HS-27A (cell line): ENCODE results near the gene ELAVL4.

Source experiments
- DNase-seq: peaks from one replicate; pipeline ENCODE4 v3.0.0-alpha.2; 2012; ENCODE audit warnings: low read depth, missing footprints

ELAVL4 gene

DNA sequence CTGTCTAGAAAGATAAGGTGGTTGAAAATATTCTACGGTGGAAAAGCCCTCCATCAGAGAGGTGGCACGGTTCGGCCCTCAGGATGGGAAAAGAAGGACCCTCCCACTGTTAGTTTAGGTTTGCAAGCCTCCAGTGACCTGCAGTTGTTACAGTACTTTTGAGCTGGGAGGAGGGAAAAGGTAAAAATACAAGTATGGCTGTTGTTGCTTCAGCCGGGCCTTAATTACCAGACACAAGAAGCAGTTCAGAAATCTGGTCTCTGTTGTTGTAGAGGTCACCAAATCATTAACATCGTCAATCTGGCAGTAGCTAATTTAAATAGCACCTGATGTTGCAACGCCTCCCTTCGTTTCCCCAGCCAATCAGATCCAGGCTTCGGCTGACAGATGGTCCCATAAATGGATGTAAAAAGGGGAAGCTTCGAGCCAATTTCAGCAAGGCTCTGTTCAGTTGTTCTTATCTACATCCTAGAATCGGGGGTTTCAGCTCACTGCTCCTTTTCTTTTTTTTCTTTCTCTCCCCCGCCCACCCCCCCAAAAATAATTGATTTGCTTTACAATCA is at the start of gene ELAVL4:
ELAVL4 (plus strand) TSS at position 424 of the 563 bp plus-strand sequence. CDS start 270 bp downstream, outside the sequence.
- no peak for DNase-seq

DNA sequence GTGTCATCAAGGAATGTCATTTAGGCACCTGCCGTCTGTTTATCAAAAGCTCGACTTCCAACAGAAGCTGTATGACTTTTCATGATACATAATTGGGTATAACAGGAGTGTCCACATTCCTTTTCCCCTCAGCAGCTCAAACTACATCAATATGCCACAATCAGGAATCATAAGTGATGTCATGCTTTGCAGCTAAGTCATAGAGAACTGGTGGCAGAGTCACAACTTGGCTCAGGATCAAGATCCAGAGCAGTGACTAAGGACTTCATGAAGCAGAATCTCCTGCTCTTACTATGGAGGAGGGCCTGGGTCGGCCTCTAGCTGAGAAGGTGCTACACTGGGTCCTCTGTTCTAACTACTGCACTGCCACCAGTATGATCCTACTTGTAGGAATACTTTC is 48.4 kb upstream of the ELAVL4 start:
- no peak for DNase-seq

DNA sequence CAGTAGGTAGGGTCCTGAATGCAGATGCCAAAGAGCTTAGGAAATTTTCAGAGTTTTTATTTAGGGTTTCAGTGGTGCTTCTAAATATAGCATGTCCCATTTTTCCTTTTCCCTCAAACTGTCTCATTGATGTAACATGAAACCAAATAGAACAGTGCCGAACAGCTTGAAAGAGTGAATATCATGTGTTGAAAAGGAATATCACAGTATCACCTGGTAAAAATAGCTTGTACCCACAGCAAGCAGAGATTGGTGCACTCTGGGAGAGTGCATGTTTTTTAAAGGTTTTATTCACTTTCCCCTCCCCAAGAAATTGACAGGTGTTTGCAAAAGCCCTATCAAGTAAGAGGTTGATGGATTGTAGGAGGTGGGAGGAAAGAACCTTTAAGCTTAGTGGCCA is 41.9 kb upstream of the ELAVL4 start:
- DNase-seq = no peak

DNA sequence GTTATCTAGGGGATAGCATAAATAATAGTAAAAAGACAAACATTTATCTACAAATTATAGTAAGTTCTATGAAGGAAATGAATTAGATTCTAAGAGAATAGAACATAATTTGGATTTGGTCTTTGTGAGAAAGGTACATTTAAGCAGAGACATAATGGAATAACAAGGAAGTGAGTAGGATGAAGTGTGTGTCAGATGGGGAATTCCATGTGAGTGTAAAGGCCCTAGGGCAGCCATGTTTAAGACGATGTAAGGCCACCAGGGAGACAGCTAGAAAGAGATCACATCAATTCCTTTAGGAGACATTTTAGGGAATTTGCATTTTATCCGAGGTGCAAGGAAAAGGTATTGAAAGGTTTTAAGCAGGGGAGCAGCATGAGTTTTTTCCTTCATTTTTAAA is 33.8 kb upstream of the ELAVL4 start:
- no peak for DNase-seq

DNA sequence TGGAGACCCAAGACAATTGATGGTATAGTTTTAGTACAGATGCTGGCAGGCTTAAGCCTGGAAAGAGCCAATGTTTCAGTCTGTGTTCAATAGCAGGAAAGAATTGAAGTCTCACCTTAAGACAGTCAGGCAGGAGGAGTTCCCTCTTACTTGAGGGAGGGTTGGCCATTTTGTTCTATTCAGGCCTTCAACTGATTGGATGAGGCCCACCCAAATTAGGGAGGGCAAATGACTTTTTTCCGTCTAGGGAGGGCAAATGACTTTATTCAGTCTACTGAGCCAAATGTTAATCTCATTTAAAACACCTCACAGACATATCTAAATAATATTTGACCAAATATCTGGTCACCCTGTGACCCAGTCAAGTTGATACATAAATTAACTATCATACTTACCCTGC is 31.4 kb upstream of the ELAVL4 start:
- DNase-seq = no peak

DNA sequence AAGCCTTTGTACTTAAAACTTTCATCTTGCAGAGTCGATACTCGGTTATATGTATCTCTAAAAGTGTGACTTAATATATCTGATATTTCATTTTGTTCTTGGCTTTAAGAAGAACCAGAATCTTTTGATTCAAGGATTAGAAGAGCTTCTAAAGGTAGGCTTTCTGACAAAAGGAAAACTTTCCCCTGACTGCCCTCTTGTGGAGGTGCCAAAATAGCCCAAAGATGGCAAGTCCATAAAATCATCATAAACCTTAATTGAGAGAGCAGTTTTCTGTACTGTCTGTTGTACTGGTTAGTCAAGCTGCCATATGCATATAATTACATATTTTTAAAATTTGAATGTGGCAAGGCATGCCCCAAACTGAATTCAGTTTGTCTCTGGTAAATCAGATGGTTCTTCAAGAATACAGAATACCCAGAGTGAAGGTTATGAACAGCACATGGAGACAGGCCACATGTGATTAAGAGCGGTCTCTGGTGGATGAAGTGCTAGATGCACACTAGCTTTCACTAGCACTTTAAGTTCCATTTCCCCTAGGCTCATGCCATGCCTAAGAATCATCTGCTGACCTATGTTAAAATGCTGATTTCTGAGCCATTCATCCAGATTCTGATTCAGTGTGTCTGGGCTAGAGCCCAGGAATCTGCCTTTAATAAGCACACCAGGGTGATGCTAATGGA is 27.7 kb upstream of the ELAVL4 start:
- no peak for DNase-seq

DNA sequence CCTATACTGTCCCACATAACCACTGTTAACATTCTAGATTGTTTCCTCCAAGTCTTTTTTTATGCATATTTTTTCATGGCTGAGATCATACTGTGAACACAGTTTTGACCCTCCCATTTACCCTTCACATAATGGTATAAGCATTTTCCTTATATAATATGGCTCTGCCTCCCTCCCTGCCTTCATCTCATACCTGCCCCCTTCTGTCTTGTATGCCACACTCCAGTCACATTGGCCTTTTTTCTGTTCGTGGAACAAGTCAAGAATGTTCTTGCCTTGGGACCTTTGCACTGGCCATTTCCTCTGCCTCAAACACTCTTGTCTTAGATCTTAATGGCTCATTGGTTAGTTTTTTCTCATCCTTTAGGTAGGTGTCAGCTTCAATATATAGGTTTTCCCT is 24.3 kb upstream of the ELAVL4 start:
- DNase-seq = no peak

DNA sequence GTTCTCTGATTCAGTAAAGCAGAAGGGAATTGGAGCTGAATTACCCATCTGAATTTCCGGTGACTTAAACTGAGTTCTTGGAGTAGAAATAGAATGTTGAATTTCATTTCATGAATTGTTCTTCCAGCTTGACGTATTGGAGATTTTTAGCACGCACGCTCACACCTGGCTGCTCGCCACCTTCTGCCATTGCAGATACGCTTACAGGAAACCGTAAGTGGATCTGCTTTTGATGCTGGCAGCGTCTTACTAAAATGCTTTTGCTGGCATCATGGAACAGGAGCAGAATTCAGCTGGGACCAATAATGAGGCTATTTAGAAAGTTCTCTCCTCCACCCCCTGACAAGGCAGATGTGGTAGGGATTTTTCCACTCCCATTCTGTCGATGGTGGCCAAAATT is 17.7 kb upstream of the ELAVL4 start:
- no peak for DNase-seq

DNA sequence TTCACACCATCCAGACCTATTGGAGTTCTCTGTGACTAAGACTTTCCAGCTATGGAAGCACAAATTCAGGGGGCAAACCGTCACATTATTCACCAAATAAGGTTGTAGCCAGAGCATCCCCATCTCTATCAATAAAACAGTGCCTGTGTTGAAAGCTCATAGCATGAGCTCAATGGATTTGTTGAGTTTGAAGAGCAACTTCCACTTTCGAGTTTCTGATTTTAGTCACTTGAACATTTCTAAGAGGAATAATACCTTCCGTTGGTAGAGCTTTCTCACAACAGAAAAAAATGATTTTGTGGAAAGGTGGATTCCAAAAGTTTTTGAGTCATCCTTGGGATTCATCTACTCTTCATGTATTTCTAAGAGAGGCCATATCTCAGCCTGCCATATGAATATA is 13.0 kb upstream of the ELAVL4 start:
- no peak for DNase-seq

DNA sequence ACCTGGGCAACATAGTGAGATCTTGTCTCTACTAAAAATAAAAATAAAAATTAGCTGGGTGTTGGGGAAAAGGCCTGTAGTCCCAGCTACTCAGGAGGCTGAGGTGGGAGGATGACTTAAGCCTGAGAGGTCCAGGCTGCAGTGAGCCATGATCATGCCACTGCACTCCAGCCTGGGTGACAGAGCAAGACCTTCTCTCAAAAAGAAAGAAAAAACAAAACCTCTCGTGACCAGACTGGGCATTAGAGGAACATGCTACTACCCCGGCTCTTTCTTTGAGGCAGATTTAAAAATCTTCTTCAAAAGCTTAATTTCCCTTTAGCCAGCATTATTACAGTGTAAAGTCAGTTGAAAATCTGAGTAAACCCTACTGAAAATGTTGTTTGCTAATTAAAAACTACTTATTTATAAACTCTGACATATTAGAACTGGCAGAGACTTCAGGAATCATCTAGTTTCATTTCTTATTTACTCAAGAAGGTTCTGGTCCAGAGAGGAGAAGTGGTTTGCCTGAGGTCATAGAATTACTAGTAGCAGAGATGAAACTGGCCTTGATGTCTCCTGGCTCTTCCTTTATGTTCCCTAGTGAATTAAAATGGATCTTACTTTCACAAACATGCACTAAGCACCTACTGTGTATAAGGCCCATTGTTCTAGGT is 11.6 kb upstream of the ELAVL4 start:
- DNase-seq = no peak

DNA sequence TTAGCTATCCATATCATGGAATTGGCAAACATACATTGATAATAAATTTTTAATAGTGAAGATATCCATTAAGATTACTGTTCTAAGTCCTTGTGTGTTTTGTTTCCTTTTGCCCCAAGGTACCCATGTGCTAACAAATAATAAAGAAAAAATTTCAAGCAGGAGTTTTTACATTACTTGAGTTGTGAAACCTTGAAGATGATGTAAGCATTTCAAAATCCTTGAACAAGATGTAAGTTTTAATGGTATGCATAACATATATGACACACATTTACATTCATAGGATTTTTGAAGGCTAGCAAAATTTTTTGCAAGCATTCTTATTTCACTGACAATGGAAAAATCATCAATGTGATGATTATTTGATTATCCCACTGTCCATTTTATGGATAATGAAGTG is 10.9 kb upstream of the ELAVL4 start:
- no peak for DNase-seq

DNA sequence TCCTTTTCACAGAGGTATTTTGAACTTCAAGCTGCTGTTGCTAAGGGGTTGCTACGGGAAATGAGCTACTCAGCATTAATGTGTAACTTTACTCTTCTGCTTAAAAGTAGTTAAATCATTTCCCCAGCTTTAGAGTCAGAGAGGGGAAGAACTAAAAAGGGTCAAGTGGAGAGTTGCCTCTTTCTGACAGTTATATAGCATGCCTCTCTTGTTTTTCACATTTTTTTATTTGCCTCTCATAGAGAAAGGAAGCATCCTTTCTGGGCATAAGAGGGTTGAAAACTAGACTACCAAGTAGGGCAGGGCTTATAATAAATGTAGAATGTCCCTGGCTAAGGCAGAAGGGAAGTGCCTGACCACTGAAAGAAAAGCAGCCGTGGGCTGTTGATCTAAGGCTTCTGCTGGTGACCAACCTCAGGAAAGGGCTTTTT is 10.1 kb upstream of the ELAVL4 start:
- no peak for DNase-seq

DNA sequence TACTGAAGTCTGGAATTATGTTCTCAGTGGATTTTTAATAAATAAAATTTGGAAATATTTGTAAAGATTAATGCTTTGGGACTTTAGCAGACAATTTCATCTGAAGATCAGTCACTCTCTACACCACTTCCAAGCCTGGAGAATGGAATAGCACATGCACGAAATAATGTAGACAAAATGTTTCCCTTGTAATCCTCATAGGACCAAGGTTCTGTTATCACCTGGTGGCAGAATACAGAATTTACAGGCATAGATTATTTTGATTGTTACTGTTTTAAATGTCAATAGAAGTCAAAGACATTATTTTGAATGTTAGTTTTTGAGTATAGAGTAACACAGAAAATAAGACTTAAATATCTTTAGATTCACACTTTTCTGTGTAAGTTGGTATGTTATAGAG is 9.1 kb upstream of the ELAVL4 start:
- no peak for DNase-seq

DNA sequence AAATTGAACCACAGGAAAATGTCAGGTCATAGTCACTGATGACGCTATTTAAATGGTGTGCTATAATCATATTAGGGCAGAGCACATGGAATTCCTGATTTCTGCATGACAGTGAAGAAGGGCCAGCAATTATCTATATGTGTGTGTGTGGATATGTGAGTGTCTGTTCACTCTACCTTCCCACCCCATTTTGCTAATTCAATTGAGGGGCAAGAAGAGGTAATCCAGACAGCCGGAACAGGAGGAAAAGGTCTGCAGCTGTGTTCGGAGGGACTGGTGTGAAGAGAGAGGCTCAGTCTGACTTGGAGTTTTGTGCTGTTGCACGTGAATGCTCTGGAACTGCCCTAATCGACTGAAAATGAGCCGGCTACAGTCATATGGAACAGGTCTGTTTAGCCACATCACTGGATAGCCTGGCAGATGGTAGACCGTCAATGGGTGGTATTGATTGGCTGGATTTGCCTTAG is 5.1 kb upstream of the ELAVL4 start:
- DNase-seq = no peak

DNA sequence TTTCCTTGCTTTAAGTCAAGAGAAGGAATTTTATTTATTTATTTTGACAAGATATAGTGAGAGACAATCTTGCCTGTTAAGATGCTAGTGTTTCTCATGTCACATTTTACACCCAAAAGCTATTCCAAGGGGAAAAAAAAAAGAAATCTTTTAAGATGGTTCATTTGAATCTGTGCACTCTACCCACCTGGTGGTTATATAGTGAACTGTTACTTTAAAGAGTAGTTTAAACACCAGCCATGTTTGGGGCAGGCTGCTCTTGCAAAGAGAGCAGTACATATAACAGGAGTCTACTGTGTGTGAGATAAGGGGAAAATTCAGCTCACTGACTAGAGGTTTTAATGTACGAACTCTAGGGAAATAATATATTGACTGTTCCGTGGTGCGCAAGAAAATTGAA is 3.3 kb upstream of the ELAVL4 start:
- no peak for DNase-seq

DNA sequence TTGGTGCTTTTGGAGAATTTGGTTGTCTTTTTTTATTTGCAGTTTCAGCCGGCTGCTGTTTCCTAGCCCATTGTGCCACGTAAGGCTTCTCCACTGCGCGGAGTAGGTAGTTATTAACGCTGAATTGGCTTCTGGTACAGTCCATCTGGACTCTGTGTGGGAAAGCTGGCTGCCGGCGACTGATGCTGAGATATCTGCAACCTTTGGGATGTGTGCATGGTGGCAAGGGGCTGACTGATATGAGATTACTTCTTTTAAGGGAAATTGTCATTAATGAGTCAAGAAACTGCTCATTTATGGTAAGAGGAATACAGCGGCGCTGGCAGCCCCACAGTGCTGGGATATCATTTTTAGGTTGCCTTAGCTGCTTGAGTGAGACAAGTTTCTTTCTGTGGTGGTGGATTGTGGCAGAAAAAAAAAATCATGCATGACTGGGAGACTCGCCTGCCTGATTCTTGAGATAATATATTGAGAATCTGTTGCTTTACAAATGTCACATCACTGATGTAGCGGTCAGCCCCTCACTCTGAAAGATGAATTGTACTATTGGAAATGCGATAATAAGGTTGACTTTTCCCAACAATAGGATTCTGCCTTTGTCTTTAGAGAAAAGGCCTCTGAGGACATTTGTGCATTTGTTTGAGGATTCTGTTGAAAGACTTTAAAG is 2.5 kb upstream of the ELAVL4 start:
- DNase-seq = no peak

DNA sequence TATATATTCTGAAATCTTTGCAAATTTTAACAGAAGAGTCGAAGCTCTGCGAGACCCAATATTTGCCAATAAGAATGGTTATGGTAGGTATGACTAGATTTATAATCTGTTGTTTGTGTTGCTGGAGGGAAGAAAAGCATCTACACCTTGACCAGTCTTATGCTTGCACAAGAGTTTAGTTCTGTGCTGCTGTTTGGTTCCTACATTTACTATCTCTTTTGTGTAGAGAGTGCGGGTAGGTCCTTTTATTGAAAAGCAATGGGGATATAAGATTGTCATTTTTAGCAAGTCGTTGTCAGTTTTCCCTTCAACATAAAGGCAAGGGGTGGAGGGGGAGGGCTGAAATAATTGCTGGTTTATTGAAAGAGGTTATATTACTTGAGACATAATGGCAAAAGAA is 396 bp downstream of the ELAVL4 start:
- DNase-seq = no peak

DNA sequence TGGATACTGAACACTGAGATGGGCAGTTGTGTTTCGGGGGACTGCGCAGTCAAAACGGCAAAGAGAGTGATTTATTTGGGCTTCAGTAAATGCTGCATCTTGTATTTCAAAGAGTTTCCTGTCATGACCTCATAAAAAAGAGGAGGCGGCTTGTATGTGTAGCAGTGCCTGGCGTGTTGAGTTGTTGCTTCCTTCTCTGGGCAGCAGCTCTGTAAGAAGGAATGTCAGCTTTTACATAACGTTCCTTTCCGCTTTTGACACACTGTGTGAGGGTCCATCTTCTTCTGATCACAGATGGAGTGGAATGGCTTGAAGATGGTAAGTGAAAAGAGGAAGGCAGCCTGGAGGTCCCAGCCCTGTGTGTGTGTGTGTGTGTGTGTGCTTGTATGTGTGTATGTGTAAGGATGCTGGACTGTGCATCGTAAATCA is 941 bp downstream of the ELAVL4 start:
- DNase-seq = no peak

DNA sequence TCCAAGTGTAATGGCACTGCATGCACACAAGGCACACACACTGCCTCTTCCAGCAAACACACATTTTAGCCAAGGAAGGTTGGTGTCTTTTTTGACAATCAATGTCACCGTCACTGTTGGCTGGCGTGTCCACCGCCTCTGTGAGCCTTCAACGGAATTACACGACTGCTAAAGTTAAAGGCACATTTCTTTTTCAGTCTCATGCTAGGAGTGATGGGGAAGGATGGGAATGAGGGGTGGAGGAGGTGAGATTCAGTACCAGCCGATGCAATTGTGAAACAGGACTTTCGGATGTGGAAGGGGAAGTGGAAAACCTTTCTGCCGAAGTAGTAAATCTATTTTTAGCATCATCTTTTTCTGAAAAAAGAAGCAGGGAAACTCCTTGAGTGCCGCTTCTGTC is 1.4 kb downstream of the ELAVL4 start:
- DNase-seq = no peak

DNA sequence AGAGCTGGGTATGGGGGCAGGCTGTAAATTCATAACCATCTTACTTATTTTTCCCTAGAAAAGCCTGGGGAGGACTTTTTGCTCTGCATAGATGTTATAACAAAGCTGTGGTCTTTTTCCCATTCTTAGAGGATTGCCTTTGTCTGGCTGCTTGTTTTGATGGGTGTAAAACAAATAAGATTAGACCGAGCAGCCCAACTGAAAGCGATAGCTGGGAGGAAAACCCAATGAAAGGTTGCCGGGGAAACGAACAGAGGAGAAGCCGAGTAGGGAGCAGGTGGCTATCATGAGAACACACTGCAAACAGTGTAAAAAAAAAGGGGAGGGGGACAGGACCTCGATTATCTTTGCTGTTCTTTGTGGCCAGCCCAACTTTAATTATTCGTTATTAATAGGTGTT is 1.9 kb downstream of the ELAVL4 start:
- DNase-seq = no peak

DNA sequence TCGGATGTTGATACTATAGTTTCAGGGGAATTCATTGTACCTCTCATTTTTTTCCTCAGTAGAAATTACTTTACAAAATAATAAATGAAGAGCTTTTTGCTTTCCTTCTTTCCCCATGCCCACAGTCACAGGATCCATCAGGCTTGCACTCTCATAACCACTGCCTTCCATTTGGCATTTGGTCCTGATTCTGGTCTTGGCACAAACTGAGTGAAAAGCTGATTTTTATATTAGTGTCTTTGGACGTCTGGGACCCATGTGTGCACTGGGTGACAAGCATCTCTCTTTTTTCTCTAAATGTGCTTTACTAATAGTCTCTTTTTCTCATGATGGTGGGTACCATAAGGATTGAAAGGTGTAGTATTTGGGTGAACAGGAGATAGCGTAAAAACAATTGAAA is 2.8 kb downstream of the ELAVL4 start:
- DNase-seq = no peak

DNA sequence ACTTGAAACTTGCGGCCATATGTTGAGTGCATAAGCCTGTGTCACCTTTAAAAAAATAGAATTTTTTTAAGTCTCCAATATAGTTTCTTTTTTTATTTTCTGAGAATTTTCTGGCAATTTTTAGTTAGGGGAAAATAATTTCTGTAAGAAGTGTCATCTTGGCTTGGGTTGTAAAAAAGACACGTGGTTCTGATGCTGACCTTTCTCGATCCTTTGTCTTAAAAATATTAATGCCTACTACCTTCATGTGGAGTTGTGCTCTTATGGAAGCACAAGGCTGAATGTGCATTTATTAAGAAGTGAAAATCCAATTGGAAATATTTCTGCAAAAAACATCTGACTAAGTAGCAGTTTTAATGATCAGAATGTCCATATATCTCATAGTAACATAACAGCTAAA is 3.5 kb downstream of the ELAVL4 start:
- no peak for DNase-seq

DNA sequence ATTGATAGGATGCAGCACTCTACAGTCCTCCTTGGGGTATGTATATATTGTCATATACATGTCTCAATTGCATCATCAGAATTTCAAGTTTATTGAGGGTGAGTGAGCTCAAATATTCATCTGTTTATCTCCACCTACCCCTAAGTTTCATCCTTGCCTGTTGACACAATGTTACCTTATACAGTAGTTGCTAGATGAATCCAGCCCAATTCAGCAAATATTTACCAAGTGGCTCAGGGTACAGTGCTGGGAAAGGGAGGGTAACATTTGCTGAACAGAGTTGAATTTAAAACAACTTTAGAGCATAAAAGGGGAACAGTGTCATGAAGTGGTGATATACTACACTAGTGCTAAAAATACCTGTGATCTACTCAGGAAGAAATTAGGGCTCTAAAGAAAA is 14.4 kb downstream of the ELAVL4 start:
- DNase-seq = no peak
